ENCODE results near the gene ZNF830.
"Not testable (repeated sequence)": the region's sequence is repeated elsewhere in the genome, so short reads cannot be mapped to it uniquely, and the experiment has no call there.

The ZNF830 gene

DNA sequence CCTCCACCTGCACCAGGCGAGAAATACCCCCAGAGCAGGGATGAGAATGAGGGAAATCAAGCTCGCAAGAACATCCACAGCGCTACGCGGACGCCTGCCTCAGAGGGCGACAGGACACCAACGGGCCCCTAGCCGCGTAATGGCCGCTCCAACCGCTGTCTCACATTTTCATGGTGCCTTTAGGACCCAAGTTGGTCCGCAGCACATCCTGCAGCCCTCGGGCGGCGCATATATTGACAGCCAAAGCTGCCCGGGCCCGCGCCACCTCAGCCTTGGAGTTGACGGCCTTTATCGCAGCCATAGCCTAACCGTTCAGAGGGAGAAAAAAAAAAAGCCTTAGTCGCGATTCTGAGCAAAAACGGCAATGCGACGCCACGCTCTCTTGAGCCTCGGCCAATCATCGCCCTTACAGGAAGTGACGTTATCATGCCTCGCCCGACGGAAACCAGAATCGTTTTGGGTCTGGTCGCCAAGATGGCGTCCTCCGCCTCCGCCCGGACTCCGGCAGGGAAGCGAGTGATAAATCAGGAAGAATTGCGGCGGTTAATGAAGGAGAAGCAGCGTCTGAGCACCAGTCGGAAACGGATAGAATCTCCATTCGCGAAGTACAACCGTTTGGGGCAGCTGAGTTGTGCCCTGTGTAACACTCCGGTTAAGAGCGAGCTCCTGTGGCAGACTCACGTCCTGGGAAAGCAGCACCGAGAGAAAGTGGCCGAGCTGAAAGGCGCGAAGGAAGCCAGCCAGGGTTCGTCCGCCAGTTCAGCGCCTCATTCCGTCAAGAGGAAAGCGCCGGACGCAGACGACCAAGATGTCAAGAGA lies at the start of gene ZNF830, which contains the start of gene CCT6B:
Gene ZNF830, plus strand, starts transcription at position 448 of the 819 bp plus-strand sequence. Its CDS starts 27 bp downstream, at position 475.
Gene CCT6B, minus strand, starts transcription at position 368 of the 819 bp plus-strand sequence. Its CDS starts 67 bp downstream, at position 301.
- peaks cover 7% of the 10 kb centered on the region for H3K9me3 Mint-ChIP-seq
- peak; percentile 99 for ATAC-seq
- peak; percentile 72 to 92 for DNase-seq (ENCODE audit: low spot score in 2 of 2)
- peak within 1 kb of the TSS; percentile 100 for H3K4me3 Mint-ChIP-seq
- H3K4me1 Mint-ChIP-seq: peaks cover 34% of the 10 kb centered on the region
- peaks cover 55% of the 10 kb centered on the region for H3K36me3 Mint-ChIP-seq
- peak within 1 kb of the TSS; percentile 100 for H3K27ac Mint-ChIP-seq

DNA sequence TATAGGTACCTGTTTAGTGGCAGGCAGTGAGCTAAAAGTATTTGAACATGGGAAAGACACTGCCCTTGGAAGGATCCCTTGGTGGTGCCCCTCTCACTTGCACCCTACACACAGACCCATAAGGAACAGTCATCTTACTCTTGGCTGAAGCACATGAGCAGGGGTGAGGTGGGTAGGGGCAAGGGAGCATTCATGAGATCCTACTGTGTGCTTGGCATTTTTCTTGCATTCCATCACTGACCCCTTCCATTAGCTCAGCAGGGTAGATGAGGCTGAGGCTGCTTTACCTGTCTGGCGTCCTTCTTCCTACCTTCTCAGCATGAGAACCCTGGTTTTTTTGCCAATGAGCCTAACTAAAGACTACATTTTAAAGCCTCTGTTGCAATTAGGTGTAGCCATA lies 48.3 kb upstream of the ZNF830 start:
- H3K4me1 Mint-ChIP-seq: no peaks in the 10 kb centered on the region

DNA sequence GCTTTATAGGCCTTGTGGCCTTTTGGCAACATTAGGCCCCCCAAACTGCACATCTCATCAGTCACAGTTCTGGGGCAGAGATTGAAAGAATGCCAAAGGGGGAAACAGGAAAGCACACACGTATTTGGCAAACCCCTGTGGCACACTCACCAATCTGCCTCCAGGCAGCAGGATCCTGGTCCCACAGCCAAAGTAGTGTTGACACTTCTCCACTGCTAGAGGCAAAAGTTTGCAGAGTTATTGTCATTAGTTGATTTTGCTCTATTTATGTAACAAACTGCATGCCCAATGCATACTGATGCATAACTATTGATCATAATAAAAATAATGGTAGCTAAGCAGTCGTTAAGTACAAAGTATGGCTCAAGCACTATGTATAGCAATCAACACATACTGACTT lies 45.2 kb upstream of the ZNF830 start:
- Mint-ChIP-seq H3K4me3 (no peak overlapping the region), H3K9me3 (no peaks in the 10 kb centered on the region), H3K4me1 (no peaks in the 10 kb centered on the region), H3K27ac (no peak overlapping the region), H3K36me3 (no peaks in the 10 kb centered on the region)
- DNase-seq (ENCODE audit: low spot score in 2 of 2) (no peak), ATAC-seq (no peak)

More for the DNA sequence above, 48.3 kb upstream of the ZNF830 start:
- Mint-ChIP-seq H3K36me3 (no peaks in the 10 kb centered on the region), H3K4me3 (no peak overlapping the region), H3K9me3 (no peaks in the 10 kb centered on the region), H3K27ac (no peak overlapping the region)
- DNase-seq (ENCODE audit: low spot score in 2 of 2) (no peak), ATAC-seq (no peak)

GRCh38 chr17:34917381-34917780 lies 44.0 kb upstream of the ZNF830 start:
- Mint-ChIP-seq H3K36me3 (no peaks in the 10 kb centered on the region), H3K27ac (no peak overlapping the region), H3K4me3 (no peak overlapping the region), H3K4me1 (no peaks in the 10 kb centered on the region), H3K9me3 (no peaks in the 10 kb centered on the region)
- DNase-seq (ENCODE audit: low spot score in 2 of 2) (no peak), ATAC-seq (no peak)

- DNase-seq (ENCODE audit: low spot score in 2 of 2): no peak
- ATAC-seq: no peak
- Mint-ChIP-seq H3K27ac (no peak overlapping the region), H3K36me3 (no peaks in the 10 kb centered on the region), H3K4me3 (no peak overlapping the region), H3K4me1 (no peaks in the 10 kb centered on the region), H3K9me3 (no peaks in the 10 kb centered on the region)
Observed at GRCh38 chr17:34920676-34921075, 40.7 kb upstream of the ZNF830 start.

DNA sequence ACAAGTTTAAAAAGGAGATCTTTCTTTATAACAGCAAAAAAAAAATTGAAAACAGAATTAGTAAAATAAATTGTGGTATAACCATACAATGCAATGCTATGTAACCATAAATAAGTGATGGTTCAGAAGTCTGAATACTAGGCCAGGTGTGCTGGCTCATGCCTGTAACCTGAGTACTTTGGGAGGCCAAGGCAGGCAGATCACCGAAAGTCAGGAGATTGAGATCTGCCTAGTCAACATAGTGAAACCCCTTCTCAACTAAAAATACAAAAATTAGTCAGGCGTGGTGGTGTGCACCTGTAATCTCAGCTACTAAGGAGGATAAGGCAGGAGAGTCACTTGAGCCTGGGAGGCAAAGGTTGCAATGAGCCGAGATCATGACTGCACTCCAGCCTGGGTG lies 34.7 kb upstream of the ZNF830 start:
- H3K9me3 Mint-ChIP-seq: no peaks in the 10 kb centered on the region
- DNase-seq (ENCODE audit: low spot score in 2 of 2) (no peak), ATAC-seq (no peak)
- H3K4me1 Mint-ChIP-seq: no peaks in the 10 kb centered on the region
- no peak overlapping the region for H3K27ac Mint-ChIP-seq
- H3K4me3 Mint-ChIP-seq: no peak overlapping the region
- no peaks in the 10 kb centered on the region for H3K36me3 Mint-ChIP-seq

GRCh38 chr17:34930283-34930682 lies 31.1 kb upstream of the ZNF830 start:
- Mint-ChIP-seq H3K9me3 (no peaks in the 10 kb centered on the region), H3K4me1 (no peaks in the 10 kb centered on the region), H3K27ac (no peak overlapping the region), H3K4me3 (no peak overlapping the region), H3K36me3 (no peaks in the 10 kb centered on the region)
- DNase-seq (ENCODE audit: low spot score in 2 of 2) (no peak), ATAC-seq (no peak)

DNA sequence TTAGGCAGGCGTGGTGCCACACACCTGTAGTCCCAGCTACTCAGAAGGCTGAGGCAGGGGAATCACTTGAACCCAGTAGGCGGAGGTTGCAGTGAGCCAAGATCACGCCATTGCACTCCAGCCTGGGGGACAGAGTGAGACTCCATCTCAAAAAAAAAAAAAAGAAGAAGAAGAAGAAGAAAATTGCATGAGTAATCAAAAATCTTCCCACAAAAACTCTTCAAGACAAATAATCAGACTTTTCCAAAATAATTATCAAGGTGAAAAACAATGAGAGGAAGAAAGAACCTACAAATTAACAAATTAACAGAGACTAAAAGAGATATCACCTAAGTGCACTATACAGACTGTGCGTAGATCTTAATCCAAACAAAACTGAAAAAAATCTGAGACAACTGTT lies 10.6 kb upstream of the ZNF830 start:
- not testable (repeated sequence) for DNase-seq (ENCODE audit: low spot score in 2 of 2); H3K36me3 Mint-ChIP-seq; ATAC-seq; H3K9me3 Mint-ChIP-seq; H3K4me1 Mint-ChIP-seq; H3K27ac Mint-ChIP-seq; H3K4me3 Mint-ChIP-seq

GRCh38 chr17:34958438-34958837 lies 2.9 kb upstream of the ZNF830 start:
- no peak for ATAC-seq
- no peak overlapping the region for H3K27ac Mint-ChIP-seq
- peaks cover 7% of the 10 kb centered on the region for H3K9me3 Mint-ChIP-seq
- H3K36me3 Mint-ChIP-seq: peaks cover 26% of the 10 kb centered on the region
- no peak overlapping the region for H3K4me3 Mint-ChIP-seq
- peaks cover 27% of the 10 kb centered on the region for H3K4me1 Mint-ChIP-seq
- no peak for DNase-seq (ENCODE audit: low spot score in 2 of 2)

DNA sequence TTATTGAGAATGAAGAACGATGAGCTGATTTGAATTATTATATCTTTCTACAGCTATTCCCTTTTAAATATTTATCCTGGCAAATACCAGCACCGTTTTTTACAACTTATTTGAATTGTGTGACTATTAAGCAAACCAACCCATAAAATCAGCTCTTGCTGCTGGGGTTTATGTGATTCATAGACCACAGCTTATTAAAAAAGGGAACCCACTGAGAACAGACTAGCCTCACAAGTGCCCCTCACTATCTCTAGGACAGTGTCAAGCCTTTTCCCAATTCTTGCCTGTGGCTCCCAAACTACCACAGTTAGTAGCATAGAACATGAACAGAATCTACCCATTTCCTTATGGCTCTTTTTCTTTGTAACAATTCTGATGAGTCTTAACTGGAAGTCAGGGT lies 12.8 kb downstream of the ZNF830 start:
- Mint-ChIP-seq H3K36me3 (peaks cover 4% of the 10 kb centered on the region), H3K4me1 (peaks cover 19% of the 10 kb centered on the region), H3K9me3 (no peaks in the 10 kb centered on the region), H3K27ac (peak overlapping the region; percentile 51), H3K4me3 (peak overlapping the region; percentile 0)
- ATAC-seq (peak; percentile 64), DNase-seq (ENCODE audit: low spot score in 2 of 2) (peak in 1 of 2 donors; percentile 46)

DNA sequence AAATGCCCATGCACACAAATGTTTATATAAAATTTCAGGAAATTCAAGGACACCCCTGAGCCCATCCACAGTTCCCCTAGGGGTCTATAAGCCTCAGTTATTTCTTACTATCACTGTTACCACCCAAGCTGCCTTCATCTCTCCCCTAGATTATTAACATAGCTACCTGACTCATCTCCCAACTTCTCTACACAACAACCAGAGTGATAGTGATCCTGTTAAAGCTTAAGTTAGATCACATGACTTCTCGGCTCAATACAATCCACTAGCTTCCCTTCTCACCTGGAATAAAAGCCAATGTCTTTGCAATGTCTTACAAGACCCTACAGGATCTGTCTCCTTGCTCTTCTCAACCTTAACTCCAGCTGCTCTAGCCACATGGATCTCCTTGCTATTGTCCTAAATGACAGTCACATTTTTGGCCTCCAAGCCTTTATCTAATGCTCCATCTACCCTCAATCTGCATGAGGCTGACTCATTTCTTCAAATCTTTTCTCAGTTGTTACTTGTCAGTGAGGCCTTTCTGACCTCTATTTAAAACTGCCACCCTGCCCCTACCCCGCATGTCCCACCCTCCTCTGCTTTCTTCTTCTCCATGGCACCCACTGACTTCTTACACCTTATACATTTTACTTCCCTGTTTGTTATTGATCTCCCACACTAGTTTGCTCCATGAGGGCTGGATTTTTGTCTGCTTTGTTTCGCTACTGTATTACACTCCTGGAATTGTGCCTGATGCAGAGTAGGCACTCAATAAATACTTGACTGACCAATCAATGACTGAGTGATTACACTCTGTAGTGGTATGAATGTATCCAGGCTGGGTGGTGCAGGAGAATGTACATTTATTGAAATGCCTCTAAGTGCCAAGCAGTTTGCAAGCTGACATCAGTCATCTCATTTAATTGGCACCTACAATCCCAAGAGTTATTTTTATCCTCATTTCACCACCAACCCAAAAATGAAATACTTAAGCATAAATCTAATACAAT lies 13.8 kb downstream of the ZNF830 start:
- DNase-seq (ENCODE audit: low spot score in 2 of 2): peak in 1 of 2 donors; percentile 63
- peak; percentile 86 for ATAC-seq
- Mint-ChIP-seq H3K4me1 (peaks cover 28% of the 10 kb centered on the region), H3K4me3 (peak overlapping the region; percentile 0), H3K9me3 (no peaks in the 10 kb centered on the region), H3K36me3 (peaks cover 2% of the 10 kb centered on the region), H3K27ac (peak overlapping the region; percentile 2)

GRCh38 chr17:34979153-34979552 lies 17.8 kb downstream of the ZNF830 start:
- DNase-seq (ENCODE audit: low spot score in 2 of 2) (no peak), ATAC-seq (no peak)
- Mint-ChIP-seq H3K4me3 (peak overlapping the region; percentile 86), H3K4me1 (peaks cover 53% of the 10 kb centered on the region), H3K27ac (no peak overlapping the region), H3K36me3 (peaks cover 20% of the 10 kb centered on the region), H3K9me3 (no peaks in the 10 kb centered on the region)

DNA sequence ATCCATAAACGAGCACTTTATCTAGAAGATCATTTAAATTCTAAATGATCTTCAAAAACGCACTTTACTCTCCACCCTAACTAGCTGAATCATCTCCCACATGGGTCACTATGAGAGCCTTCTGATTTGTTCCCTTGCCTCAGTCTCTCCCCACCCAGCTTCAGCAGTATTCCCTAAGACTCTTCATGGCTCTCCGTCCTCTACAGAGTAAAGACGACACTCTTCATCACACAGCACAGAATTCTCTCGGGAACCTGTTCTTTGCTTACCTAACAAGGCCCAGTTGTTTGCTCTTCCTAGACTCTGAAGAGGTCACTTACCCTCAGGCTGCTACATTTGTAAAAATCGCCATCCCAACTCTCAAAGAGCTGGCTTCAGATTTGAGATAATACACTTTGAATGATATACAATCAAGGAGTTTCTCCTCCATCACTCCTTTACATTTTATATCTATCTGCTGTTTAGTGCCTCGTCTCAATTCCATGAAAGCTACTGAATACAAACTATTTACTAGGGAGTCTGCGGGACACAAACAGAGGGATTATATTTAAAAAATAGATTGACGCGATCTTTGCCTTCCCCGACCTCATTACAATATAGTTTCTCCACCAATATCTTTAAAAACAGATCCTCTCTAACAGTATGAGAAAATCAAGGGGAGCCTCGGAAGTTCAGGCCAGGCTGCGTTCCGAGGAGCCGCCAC lies 18.5 kb downstream of the ZNF830 start:
- peak overlapping the region; percentile 96 for H3K27ac Mint-ChIP-seq
- peak overlapping the region; percentile 86 for H3K4me3 Mint-ChIP-seq
- ATAC-seq (no peak), DNase-seq (ENCODE audit: low spot score in 2 of 2) (no peak)
- H3K9me3 Mint-ChIP-seq: no peaks in the 10 kb centered on the region
- H3K4me1 Mint-ChIP-seq: peaks cover 52% of the 10 kb centered on the region
- H3K36me3 Mint-ChIP-seq: peaks cover 27% of the 10 kb centered on the region

DNA sequence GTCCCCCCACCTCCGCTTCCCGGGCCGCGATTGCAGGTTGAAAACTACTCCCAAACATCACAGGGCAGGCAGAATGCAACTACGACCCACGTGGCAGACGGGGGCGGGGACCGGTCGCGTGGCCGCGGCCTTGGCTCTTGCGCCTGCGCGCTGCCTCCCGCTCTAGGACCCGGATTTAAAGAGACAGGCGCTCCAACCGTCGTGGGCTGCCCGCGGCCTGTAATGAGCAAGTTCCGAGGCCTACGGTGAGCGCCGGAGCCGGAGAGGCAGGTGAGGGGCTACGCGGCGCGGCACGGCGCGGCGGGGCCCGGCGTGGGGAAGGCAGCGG lies 19.0 kb downstream of the ZNF830 start, which contains the start of gene LIG3:
Gene LIG3, plus strand, starts transcription at position 160 of the 328 bp plus-strand sequence. CDS start 2,494 bp downstream, outside the sequence.
- H3K9me3 Mint-ChIP-seq: no peaks in the 10 kb centered on the region
- peaks cover 32% of the 10 kb centered on the region for H3K36me3 Mint-ChIP-seq
- ATAC-seq (peak; percentile 88), DNase-seq (ENCODE audit: low spot score in 2 of 2) (peak; percentile 86 to 97)
- H3K27ac Mint-ChIP-seq: peak within 1 kb of the TSS; percentile 96
- H3K4me1 Mint-ChIP-seq: peaks cover 47% of the 10 kb centered on the region
- H3K4me3 Mint-ChIP-seq: peak within 1 kb of the TSS; percentile 86
